Neuronal stem cell (in vitro differentiated cells): Measurements from ENCODE around the gene OR11H6. TPM values are rescaled to one million over a fixed set of nuclear protein-coding genes. Genes with fewer than 3 reads are reported as not detected.
"Not testable (repeated sequence)": the region's sequence is repeated elsewhere in the genome, so short reads cannot be mapped to it uniquely, and the experiment has no call there.

Experiments used
- DNase-seq: peaks from one replicate; pipeline ENCODE4 v3.0.0-alpha.2; 2013; ENCODE audit warnings: low spot score
- H2AFZ ChIP-seq: one replicate; pipeline ENCODE4 v1.6.1; 2013; ENCODE audit warnings: mild to moderate bottlenecking, low read length, inconsistent platforms
- H2AK5ac ChIP-seq: 2 replicates; pipeline ENCODE4 v1.6.1; 2013; ENCODE audit warnings: low read depth, mild to moderate bottlenecking, inconsistent platforms, low read length, moderate library complexity, mixed read lengths
- H2BK120ac ChIP-seq: 2 replicates; pipeline ENCODE4 v1.6.1; 2013; ENCODE audit warnings: low read depth, mild to moderate bottlenecking, inconsistent platforms, low read length, moderate library complexity, mixed read lengths
- H2BK12ac ChIP-seq: one replicate; pipeline ENCODE4 v1.6.1; 2013; ENCODE audit warnings: low read length, inconsistent platforms
- H2BK15ac ChIP-seq: 2 replicates; pipeline ENCODE4 v1.6.1; 2013; ENCODE audit warnings: mild to moderate bottlenecking, low read length, inconsistent platforms, mixed read lengths
- H2BK5ac ChIP-seq: one replicate; pipeline ENCODE4 v1.6.1; 2013; ENCODE audit warnings: inconsistent platforms, mild to moderate bottlenecking, low read length, moderate library complexity
- H3K14ac ChIP-seq: one replicate; pipeline ENCODE4 v1.6.1; 2013; ENCODE audit warnings: low read length, inconsistent platforms
- H3K18ac ChIP-seq: 2 replicates; pipeline ENCODE4 v1.6.1; 2013; ENCODE audit warnings: low read length, inconsistent platforms
- H3K23ac ChIP-seq: 2 replicates; pipeline ENCODE4 v1.6.1; 2013; ENCODE audit warnings: low read depth, mild to moderate bottlenecking, mixed read lengths, low read length, inconsistent platforms; ENCODE audit not compliant: poor library complexity
- H3K27ac ChIP-seq: replicated peaks from 3 replicates; pipeline ENCODE4 v1.5.1; 2013; ENCODE audit warnings: low read length, inconsistent platforms
- H3K27me3 ChIP-seq, 3 experiments: 2 replicates each; pipeline ENCODE4 v1.6.1; 2013; ENCODE audit warnings: low read length in 3 of 3, mild to moderate bottlenecking in 2 of 3, inconsistent platforms in 1 of 3, low read depth in 1 of 3, mixed read lengths in 1 of 3, moderate library complexity in 1 of 3; ENCODE audit not compliant: control insufficient read depth in 3 of 3, insufficient read depth in 3 of 3
- H3K36me3 ChIP-seq, 2 donors: replicated peaks in 1 of 2; 2 replicates each; pipeline ENCODE4 v1.6.1; 2013; ENCODE audit warnings: low read length in 2 of 2; ENCODE audit not compliant: control insufficient read depth in 2 of 2, insufficient read depth in 2 of 2
- H3K4ac ChIP-seq: 2 replicates; pipeline ENCODE4 v1.6.1; 2013; ENCODE audit warnings: inconsistent platforms, mild to moderate bottlenecking, low read length, moderate library complexity
- H3K4me1 ChIP-seq, 2 donors: 1 replicate in 1 of 2; 2 replicates in 1 of 2; pipeline ENCODE4 v1.6.1; 2013; ENCODE audit warnings: low read length in 2 of 2, low read depth in 1 of 2; ENCODE audit not compliant: control insufficient read depth in 2 of 2, insufficient read depth in 1 of 2
- H3K4me2 ChIP-seq: one replicate; pipeline ENCODE4 v1.6.1; 2013; ENCODE audit warnings: mild to moderate bottlenecking, low read length, inconsistent platforms; ENCODE audit not compliant: insufficient read depth, poor library complexity, severe bottlenecking
- H3K4me3 ChIP-seq, 2 donors: 2 replicates each; pipeline ENCODE4 v1.5.1; 2013; ENCODE audit warnings: low read length in 2 of 2, mild to moderate bottlenecking in 2 of 2, inconsistent platforms in 1 of 2, moderate library complexity in 1 of 2
- H3K79me1 ChIP-seq: one replicate; pipeline ENCODE4 v1.6.1; 2013; ENCODE audit warnings: low read depth, mild to moderate bottlenecking, inconsistent platforms, low read length, moderate library complexity
- H3K9ac ChIP-seq: one replicate; pipeline ENCODE4 v1.6.1; 2013; ENCODE audit warnings: mild to moderate bottlenecking, low read depth, low read length, inconsistent platforms; ENCODE audit not compliant: poor library complexity
- H3K9me3 ChIP-seq, 2 donors: replicated peaks in 1 of 2; 2 replicates each; pipeline versions ENCODE3 to v1.6.1; 2013; ENCODE audit warnings: low read length in 2 of 2, mild to moderate bottlenecking in 2 of 2, inconsistent platforms in 1 of 2, low read depth in 1 of 2, mixed read lengths in 1 of 2, moderate library complexity in 1 of 2; ENCODE audit not compliant: control insufficient read depth in 2 of 2, insufficient read depth in 1 of 2
- H4K8ac ChIP-seq: one replicate; pipeline ENCODE4 v1.6.1; 2013; ENCODE audit warnings: low read depth, mild to moderate bottlenecking, inconsistent platforms, low read length, moderate library complexity
- H4K91ac ChIP-seq: one replicate; pipeline ENCODE4 v1.6.1; 2013; ENCODE audit warnings: low read length, low read depth, mild to moderate bottlenecking, inconsistent platforms; ENCODE audit not compliant: poor library complexity
- WGBS, 2 donors: extraction: QIAGEN DNeasy Blood & Tissue Kit; methylation state at CpG; one replicate each; pipeline ENCODE4 v1.1.7; 2013; ENCODE audit warnings: missing lambda C conversion rate in 2 of 2, mixed read lengths in 1 of 2; ENCODE audit not compliant: insufficient read length in 2 of 2, insufficient replicate concordance in 1 of 2; ENCODE audit errors: extremely low coverage in 2 of 2; 5-methylcytosine and 5-hydroxymethylcytosine counted together
- polyA plus RNA-seq, 2 experiments: library from polyadenylated mRNA; stranded (reverse); fragments of 200-250 nt; gene quantifications; one replicate each; pipeline ENCODE4 v1.2.3, GENCODE V29; 2013

OR11H6 gene, protein sequence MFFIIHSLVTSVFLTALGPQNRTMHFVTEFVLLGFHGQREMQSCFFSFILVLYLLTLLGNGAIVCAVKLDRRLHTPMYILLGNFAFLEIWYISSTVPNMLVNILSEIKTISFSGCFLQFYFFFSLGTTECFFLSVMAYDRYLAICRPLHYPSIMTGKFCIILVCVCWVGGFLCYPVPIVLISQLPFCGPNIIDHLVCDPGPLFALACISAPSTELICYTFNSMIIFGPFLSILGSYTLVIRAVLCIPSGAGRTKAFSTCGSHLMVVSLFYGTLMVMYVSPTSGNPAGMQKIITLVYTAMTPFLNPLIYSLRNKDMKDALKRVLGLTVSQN
- not detected for polyA plus RNA-seq (2013, experiment 1 of 2)
- not detected for polyA plus RNA-seq (2013, experiment 2 of 2)

DNA sequence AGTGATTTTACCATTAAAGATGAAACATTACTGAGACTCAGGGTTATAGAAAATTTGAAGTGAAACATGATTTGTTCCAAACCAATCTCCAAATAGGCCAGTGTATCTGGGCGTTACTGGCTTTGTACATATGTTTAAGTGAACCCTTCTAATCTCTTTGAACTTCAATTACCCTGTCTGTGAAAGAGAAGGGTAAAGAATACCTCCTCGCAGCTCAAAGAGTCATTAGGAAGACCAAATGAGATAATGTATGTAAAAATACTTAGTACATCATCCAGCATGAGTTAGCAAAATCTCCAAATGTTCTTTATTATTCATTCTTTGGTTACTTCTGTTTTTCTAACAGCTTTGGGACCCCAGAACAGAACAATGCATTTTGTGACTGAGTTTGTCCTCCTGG is at the start of gene OR11H6:
Gene OR11H6, plus strand, starts transcription at position 301 of the 400 bp plus-strand sequence. Its CDS starts 0 bp downstream, at position 301.
- no peaks in the 10 kb centered on the region for H3K79me1 ChIP-seq
- H2BK15ac ChIP-seq = no peak within 1 kb of the TSS
- H3K4ac ChIP-seq = no peak within 1 kb of the TSS
- H3K14ac ChIP-seq = no peak within 1 kb of the TSS
- no peak within 1 kb of the TSS for H4K8ac ChIP-seq
- H2BK12ac ChIP-seq = no peak within 1 kb of the TSS
- H3K23ac ChIP-seq = no peak within 1 kb of the TSS
- no peak within 1 kb of the TSS for H2BK5ac ChIP-seq
- H3K4me3 ChIP-seq = no peak within 1 kb of the TSS
- no peak for DNase-seq
- H3K4me2 ChIP-seq = no peak within 1 kb of the TSS
- no peak within 1 kb of the TSS for H3K27ac ChIP-seq
- no peak within 1 kb of the TSS for H3K9ac ChIP-seq
- H3K36me3 ChIP-seq = no peaks in the 10 kb centered on the region
- no peak within 1 kb of the TSS for H4K91ac ChIP-seq
- no peak within 1 kb of the TSS for H3K18ac ChIP-seq
- H2AFZ ChIP-seq = no peak within 1 kb of the TSS
- no CpG with 5 or more reads among the region's 2 CpGs for WGBS, 2 donors
- no peak within 1 kb of the TSS for H2BK120ac ChIP-seq
- peaks cover 0 to 12% of the 10 kb centered on the region in 2 donors for H3K9me3 ChIP-seq
- H3K4me1 ChIP-seq = no peaks in the 10 kb centered on the region
- no peaks in the 10 kb centered on the region for H3K27me3 ChIP-seq
- no peak within 1 kb of the TSS for H2AK5ac ChIP-seq

DNA sequence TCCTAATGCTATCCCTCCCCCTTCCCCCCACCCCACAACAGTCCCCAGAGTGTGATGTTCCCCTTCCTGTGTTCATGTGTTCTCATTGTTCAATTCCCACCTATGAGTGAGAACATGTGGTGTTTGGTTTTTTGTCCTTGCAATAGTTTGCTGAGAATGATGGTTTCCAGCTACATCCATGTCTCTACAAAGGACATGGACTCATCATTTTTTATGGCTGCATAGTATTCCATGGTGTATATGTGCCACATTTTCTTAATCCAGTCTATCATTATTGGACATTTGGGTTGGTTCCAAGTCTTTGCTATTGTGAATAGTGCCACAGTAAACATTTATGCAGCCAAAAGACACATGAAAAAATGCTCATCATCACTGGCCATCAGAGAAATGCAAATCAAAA is 49.3 kb upstream of the OR11H6 start:
- not testable (repeated sequence) for H3K18ac ChIP-seq, H3K36me3 ChIP-seq, H3K4me3 ChIP-seq, H3K27ac ChIP-seq, H3K4me2 ChIP-seq, H2AFZ ChIP-seq, H2BK5ac ChIP-seq, H4K91ac ChIP-seq, H2BK12ac ChIP-seq, H3K23ac ChIP-seq, H3K9me3 ChIP-seq, H4K8ac ChIP-seq, H3K4me1 ChIP-seq, H3K14ac ChIP-seq, DNase-seq, H3K9ac ChIP-seq, H2AK5ac ChIP-seq, H2BK15ac ChIP-seq, H3K27me3 ChIP-seq, H3K4ac ChIP-seq, H2BK120ac ChIP-seq, H3K79me1 ChIP-seq

- H2BK12ac ChIP-seq = no peak overlapping the region
- H2BK5ac ChIP-seq = no peak overlapping the region
- H3K4me3 ChIP-seq = no peak overlapping the region
- H3K14ac ChIP-seq = no peak overlapping the region
- H3K23ac ChIP-seq = no peak overlapping the region
- H3K4me1 ChIP-seq = no peaks in the 10 kb centered on the region
- H3K4me2 ChIP-seq = no peak overlapping the region
- no peaks in the 10 kb centered on the region for H3K36me3 ChIP-seq
- H3K18ac ChIP-seq = no peak overlapping the region
- no peak overlapping the region for H3K4ac ChIP-seq
- H3K27me3 ChIP-seq = peaks cover 0 to 2% (median 0%) of the 10 kb centered on the region in 3 experiments
- no peak overlapping the region for H2AFZ ChIP-seq
- H3K27ac ChIP-seq = no peak overlapping the region
- DNase-seq = no peak
- H4K8ac ChIP-seq = no peak overlapping the region
- no peak overlapping the region for H2BK15ac ChIP-seq
- no peak overlapping the region for H2BK120ac ChIP-seq
- H2AK5ac ChIP-seq = no peak overlapping the region
- no CpG with 5 or more reads among the region's 6 CpGs for WGBS, 2 donors
- peaks cover 0 to 15% of the 10 kb centered on the region in 2 donors for H3K9me3 ChIP-seq
- no peak overlapping the region for H3K9ac ChIP-seq
- H4K91ac ChIP-seq = no peak overlapping the region
- no peaks in the 10 kb centered on the region for H3K79me1 ChIP-seq
Observed at GRCh38 chr14:20176330-20176729, 47.2 kb upstream of the OR11H6 start.

GRCh38 chr14:20177433-20177974 is 46.0 kb upstream of the OR11H6 start:
- Histone ChIP-seq H4K8ac (no peak overlapping the region), H3K4me2 (no peak overlapping the region), H3K18ac (no peak overlapping the region), H3K36me3 (no peaks in the 10 kb centered on the region), H3K27me3 (peaks cover 0 to 2% (median 0%) of the 10 kb centered on the region in 3 experiments), H3K79me1 (no peaks in the 10 kb centered on the region), H3K4me1 (no peaks in the 10 kb centered on the region), H2AFZ (no peak overlapping the region), H2AK5ac (no peak overlapping the region), H3K23ac (no peak overlapping the region), H3K4ac (no peak overlapping the region), H2BK5ac (no peak overlapping the region), H2BK12ac (no peak overlapping the region), H3K9me3 (peaks cover 0 to 16% of the 10 kb centered on the region in 2 donors), H3K9ac (no peak overlapping the region), H4K91ac (no peak overlapping the region), H3K4me3 (no peak overlapping the region), H3K14ac (no peak overlapping the region), H2BK120ac (no peak overlapping the region), H2BK15ac (no peak overlapping the region), H3K27ac (no peak overlapping the region)
- no peak for DNase-seq
- no CpG with 5 or more reads among the region's 7 CpGs for WGBS, 2 donors
